Neural crest cell (in vitro differentiated cells): ENCODE measurements around the gene RFTN1. TPM values are rescaled to one million over a fixed set of nuclear protein-coding genes. Genes with fewer than 3 reads are reported as not detected.

Experiments used
- DNase-seq: peaks from one replicate; pipeline ENCODE4 v3.0.0; 2021; ENCODE audit warnings: low read depth, mixed read lengths, low spot score
- H3K27ac Mint-ChIP-seq: one replicate; pipeline ENCODE4 v1.8.0; 2021; ENCODE audit warnings: mild to moderate bottlenecking, mixed read lengths; ENCODE audit not compliant: unreplicated experiment
- H3K27me3 Mint-ChIP-seq: 2 replicates; pipeline ENCODE4 v1.8.0; 2021; ENCODE audit warnings: low read depth, mild to moderate bottlenecking, mixed read lengths
- H3K36me3 Mint-ChIP-seq: 2 replicates; pipeline ENCODE4 v1.8.0; 2021; ENCODE audit warnings: low read depth, mild to moderate bottlenecking, mixed read lengths
- H3K4me1 Mint-ChIP-seq: 2 replicates; pipeline ENCODE4 v1.8.0; 2021; ENCODE audit warnings: mixed read lengths
- H3K4me3 Mint-ChIP-seq: one replicate; pipeline ENCODE4 v1.8.0; 2021; ENCODE audit warnings: mild to moderate bottlenecking, mixed read lengths
- H3K9me3 Mint-ChIP-seq: 2 replicates; pipeline ENCODE4 v1.8.0; 2021; ENCODE audit warnings: mixed read lengths
- total RNA-seq: library from RNA; stranded (reverse); gene quantifications from 2 replicates; pipeline ENCODE4 v1.2.1, GENCODE V29; 2021
- TF ChIP-seq, protein P1 (sequence below): fragments of 200-600 bp; sonication (generic); conservative IDR thresholded peaks from 2 replicates; pipeline ENCODE4 v1.5.0; 2021; ENCODE audit warnings: antibody characterized with exemption, mild to moderate bottlenecking

RFTN1 gene
- total RNA-seq, 1 donor from 2014 or later, result 2.0 TPM

DNA sequence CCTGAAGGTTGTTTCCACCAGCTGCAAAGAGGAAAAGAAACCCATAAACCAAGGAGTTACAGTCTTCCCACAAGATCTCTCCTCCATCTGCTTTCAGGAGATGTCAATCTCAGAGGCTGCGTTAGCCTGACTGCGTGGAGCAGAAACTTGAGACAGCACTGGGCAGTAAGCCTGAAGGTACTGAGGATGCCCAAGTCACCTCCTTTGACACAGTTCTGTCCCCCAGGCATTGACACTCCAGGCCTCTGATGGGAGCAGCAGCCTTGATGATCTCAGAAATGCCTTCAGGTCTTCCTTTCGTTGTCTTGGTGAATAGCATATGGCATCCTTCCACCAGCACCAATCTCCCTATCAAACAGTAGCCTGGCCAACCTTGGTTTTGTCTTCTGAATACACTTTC, 159.2 kb downstream of the RFTN1 start:
- Mint-ChIP-seq H3K27ac (no peak overlapping the region), H3K27me3 (no peaks in the 10 kb centered on the region), H3K36me3 (peaks cover 6% of the 10 kb centered on the region)

DNA sequence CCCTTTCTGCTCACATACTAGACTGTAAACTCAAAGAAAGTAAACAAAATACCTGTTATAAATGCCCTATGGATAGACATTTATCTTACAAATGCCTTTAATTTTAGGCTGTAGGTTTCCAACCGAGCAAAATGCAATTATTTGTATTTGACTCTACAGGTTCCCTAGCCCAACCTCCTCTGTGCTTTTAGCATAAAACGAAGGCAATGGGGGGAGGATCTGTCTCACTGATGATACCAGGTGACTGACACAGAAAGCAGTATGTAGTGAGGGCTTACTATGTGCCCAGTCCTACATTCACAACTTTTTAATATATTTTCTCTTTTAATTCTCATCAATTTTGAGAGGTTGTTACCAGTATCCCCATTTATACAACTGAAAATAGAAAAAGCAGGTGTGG, 161.1 kb downstream of the RFTN1 start:
- no peak overlapping the region for H3K4me3 Mint-ChIP-seq
- peaks cover 15% of the 10 kb centered on the region for H3K4me1 Mint-ChIP-seq
- DNase-seq, result no peak
- H3K9me3 Mint-ChIP-seq, result no peaks in the 10 kb centered on the region
- H3K36me3 Mint-ChIP-seq, result peaks cover 9% of the 10 kb centered on the region
- TF ChIP-seq, protein P1, sequence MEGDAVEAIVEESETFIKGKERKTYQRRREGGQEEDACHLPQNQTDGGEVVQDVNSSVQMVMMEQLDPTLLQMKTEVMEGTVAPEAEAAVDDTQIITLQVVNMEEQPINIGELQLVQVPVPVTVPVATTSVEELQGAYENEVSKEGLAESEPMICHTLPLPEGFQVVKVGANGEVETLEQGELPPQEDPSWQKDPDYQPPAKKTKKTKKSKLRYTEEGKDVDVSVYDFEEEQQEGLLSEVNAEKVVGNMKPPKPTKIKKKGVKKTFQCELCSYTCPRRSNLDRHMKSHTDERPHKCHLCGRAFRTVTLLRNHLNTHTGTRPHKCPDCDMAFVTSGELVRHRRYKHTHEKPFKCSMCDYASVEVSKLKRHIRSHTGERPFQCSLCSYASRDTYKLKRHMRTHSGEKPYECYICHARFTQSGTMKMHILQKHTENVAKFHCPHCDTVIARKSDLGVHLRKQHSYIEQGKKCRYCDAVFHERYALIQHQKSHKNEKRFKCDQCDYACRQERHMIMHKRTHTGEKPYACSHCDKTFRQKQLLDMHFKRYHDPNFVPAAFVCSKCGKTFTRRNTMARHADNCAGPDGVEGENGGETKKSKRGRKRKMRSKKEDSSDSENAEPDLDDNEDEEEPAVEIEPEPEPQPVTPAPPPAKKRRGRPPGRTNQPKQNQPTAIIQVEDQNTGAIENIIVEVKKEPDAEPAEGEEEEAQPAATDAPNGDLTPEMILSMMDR, result no peak
- no peaks in the 10 kb centered on the region for H3K27me3 Mint-ChIP-seq
- no peak overlapping the region for H3K27ac Mint-ChIP-seq

More for the DNA sequence above, 159.2 kb downstream of the RFTN1 start:
- TF ChIP-seq, protein P1, result no peak
- DNase-seq, result no peak
- Mint-ChIP-seq H3K4me1 (peaks cover 23% of the 10 kb centered on the region), H3K9me3 (no peaks in the 10 kb centered on the region), H3K4me3 (no peak overlapping the region)

DNA sequence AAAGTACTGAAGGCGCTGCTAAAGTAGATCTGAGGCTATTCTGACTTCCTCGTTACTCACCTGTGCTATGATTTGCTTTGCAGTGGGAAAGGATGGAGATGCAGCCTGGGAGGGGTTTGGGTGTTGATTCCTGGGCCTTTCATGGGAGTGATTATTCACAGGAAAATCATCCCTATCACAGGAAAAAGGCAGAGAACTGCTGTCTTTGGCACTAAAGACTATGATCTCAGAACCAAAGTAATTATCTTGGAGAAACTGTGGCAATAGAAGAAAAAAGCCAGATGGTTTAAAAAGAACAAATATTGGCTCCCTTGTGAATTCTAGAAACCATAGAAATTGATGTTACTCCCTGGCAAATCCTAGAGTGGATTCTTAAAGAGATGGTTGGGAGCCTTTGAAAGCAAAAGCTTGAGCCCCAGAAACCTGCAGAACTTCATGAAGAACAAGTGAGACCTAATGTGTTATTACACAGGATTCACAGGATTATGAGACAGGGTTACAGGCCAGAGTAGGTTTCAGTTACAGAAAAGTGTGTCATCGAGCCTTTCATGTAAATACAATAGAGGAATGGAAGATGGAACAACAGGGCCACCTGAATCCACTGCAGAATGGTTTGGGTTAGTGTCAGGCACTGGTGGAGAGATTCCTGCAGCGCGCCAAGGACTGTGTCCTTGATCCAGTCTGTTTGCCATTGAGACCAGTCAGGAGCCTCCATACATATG, 162.7 kb downstream of the RFTN1 start:
- H3K9me3 Mint-ChIP-seq, result peaks cover 2% of the 10 kb centered on the region

DNA sequence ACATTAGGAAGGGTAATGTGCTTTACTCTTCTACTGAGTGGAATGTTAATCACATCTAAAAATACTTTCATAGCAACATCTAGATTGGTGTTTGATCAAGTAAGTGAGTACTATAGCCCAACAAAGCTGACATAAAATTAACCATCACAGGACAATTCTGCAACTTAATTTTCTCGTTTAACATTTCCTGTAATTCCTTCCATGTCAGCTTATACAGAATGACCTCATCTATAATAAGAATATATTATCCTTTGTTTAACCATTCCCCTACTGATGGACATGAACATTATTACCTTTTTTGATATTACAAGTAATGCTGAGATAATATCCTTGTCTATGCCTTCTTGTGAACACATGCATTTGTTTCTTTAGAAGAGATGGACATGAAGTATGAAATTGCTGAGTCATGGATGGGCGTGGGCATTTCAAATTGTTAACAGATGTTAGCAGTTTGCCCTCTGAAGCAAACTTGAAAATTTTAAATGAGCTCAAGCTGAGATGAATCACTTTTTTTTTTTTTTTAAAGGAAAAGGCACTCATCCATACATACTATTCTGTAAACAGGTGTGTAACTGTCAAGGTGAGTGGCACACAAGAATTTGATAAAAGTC, 163.4 kb downstream of the RFTN1 start:
- Mint-ChIP-seq H3K27ac (no peak overlapping the region), H3K4me1 (peaks cover 23% of the 10 kb centered on the region), H3K4me3 (no peak overlapping the region), H3K27me3 (no peaks in the 10 kb centered on the region), H3K9me3 (peaks cover 2% of the 10 kb centered on the region), H3K36me3 (peaks cover 22% of the 10 kb centered on the region)
- TF ChIP-seq, protein P1, result no peak
- DNase-seq, result no peak

More for the DNA sequence above, 162.7 kb downstream of the RFTN1 start:
- Mint-ChIP-seq H3K27ac (no peak overlapping the region), H3K4me3 (no peak overlapping the region), H3K36me3 (peaks cover 18% of the 10 kb centered on the region), H3K27me3 (no peaks in the 10 kb centered on the region), H3K4me1 (peaks cover 16% of the 10 kb centered on the region)
- no peak for DNase-seq
- TF ChIP-seq, protein P1, result no peak

DNA sequence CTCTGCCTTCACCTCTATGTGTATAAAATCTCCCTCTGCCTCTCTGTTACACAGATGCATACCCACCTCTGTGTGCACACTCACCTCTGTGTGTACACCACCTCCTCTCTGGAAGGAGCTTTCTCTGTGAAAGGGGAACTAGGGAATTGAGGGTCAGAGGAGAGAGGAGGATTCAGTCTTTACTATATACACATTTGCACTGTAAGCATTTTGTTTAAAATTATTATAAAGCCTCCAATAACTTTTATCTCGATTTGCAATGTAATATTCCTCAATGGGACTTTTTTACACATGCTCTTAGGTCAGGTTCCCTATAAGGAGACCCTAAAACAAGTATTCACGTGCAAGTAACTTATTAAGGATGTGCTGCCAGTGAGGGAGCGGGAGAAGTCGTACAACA, 166.0 kb downstream of the RFTN1 start:
- Mint-ChIP-seq H3K4me3 (no peak overlapping the region), H3K4me1 (peaks cover 25% of the 10 kb centered on the region), H3K27ac (no peak overlapping the region), H3K9me3 (peaks cover 7% of the 10 kb centered on the region), H3K36me3 (peaks cover 22% of the 10 kb centered on the region), H3K27me3 (no peaks in the 10 kb centered on the region)
- no peak for DNase-seq
- TF ChIP-seq, protein P1, result no peak
